ENCODE results near the gene CFTR.

Gene CFTR

DNA sequence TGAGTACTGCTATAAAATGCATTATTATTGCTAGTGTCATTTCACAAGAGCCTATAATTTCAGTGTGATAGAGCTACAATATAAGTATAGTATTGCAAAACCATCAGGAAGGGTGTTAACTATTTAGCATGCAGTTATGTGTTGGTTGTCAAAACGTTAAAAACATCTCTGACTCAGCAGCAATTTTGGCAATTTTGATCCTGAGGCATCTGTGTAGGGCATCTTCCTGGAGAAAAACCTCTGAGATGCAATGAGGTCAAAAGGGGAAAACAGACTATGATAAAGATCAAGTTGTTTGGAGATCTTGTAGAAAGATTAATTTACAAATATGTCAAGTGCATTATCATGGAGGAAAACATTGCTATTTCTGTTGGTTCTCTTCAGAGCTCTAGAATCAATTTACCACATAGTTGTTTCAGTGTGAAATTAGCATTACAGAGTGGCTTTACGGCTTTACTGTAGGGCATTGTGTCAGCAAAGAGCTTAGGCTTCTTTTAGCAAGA lies 5.3 kb downstream of the CFTR start:
- TF ChIP-seq, protein P1, sequence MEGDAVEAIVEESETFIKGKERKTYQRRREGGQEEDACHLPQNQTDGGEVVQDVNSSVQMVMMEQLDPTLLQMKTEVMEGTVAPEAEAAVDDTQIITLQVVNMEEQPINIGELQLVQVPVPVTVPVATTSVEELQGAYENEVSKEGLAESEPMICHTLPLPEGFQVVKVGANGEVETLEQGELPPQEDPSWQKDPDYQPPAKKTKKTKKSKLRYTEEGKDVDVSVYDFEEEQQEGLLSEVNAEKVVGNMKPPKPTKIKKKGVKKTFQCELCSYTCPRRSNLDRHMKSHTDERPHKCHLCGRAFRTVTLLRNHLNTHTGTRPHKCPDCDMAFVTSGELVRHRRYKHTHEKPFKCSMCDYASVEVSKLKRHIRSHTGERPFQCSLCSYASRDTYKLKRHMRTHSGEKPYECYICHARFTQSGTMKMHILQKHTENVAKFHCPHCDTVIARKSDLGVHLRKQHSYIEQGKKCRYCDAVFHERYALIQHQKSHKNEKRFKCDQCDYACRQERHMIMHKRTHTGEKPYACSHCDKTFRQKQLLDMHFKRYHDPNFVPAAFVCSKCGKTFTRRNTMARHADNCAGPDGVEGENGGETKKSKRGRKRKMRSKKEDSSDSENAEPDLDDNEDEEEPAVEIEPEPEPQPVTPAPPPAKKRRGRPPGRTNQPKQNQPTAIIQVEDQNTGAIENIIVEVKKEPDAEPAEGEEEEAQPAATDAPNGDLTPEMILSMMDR (IDR thresholded peaks at IDR 0.05): no peak

DNA sequence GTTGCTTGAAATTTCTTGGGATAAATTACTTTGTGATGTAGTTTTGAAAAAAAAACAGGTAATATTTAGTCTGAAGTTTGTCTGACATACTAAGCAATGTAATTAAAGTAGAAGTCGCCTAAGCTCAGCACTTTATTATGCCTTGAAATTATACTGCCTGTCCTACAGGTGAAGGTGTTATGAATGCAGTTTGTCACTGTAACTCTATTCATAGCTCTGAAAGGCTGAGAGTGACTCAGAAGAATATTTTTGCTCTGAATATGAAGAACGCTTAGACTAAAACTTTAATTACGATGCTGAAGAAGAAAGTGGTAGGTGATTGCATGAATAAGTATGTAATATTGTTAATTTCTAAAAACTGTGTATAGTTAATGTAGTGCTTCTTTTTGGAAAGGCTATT lies 9.2 kb downstream of the CFTR start:
- TF ChIP-seq, protein P1 (IDR thresholded peaks at IDR 0.05): no peak

DNA sequence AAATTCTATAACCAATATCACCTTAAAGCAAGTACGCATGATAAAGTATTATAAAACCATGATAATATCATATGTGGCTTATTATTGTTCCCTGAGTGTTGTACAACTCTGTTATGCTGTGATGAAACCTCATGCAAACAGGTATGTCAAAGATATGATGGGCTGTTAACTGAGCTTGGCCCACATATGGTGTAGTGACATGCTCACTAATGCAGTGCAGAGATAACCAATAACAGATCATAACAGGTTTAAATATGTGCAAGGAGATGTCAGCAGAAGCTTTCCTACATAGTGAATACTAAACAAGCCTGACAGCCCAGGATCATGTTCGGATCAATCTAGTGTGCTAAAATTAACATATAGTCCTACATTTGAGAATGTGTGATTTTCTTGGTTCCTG lies 9.6 kb downstream of the CFTR start:
- TF ChIP-seq, protein P1 (IDR thresholded peaks at IDR 0.05): no peak

DNA sequence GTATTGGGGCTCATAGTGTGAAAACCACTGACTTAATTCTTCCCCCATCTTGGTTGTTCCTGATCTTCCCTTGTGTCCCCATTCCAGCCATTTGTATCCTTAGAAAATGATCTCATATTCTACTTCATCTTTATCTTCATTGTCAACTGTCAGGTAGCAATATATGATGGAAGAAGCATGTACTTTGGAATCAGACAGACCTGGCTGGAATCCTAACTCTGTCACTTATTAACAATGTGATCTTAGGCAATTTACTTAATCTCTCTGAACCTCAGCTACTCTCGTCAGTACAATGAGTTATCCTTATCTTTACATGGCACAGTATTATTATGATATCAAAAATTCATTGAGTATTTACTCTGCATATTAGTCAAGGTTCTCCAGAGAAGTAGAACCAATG lies 10.1 kb downstream of the CFTR start:
- TF ChIP-seq, protein P1 (IDR thresholded peaks at IDR 0.05): no peak

DNA sequence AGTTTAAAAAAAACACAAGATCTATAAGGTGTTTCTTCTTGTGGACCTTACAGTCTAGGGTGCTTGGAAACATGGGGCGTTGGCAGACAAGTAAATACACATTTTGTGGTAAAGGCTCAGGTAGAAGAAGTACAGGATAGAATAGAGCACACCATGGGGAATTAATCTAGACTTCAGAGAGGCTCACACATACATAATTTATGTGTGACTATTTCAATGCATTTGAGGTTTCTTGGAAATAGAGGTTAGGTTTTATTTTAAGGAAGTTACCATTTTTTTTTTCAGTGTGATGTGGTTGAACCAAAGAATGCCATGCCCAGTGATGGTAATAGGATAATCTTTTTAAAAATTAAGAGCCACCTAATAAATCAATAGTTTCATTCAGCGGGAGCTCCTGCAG lies 12.8 kb downstream of the CFTR start:
- TF ChIP-seq, protein P1 (IDR thresholded peaks at IDR 0.05): no peak

DNA sequence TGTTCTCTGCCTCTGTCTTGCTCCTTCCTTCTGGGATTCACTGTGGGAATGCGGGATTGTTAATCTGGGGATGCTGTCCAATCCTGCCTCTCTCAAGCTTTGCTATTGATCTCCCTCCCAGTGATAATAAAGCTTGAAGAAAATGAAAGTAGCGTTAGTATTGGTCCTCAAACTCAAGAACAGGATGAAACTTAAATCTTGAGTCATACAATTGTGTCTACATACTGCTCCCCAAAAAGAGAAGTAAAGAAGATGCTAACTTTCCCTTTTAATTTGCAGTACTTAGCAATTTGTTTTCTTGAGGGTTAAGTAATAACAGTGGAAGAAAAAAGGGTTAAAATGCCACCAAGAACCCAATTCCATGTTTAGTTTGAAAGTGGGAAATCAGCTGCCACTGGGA lies 13.6 kb downstream of the CFTR start:
- TF ChIP-seq, protein P1 (IDR thresholded peaks at IDR 0.05): no peak

DNA sequence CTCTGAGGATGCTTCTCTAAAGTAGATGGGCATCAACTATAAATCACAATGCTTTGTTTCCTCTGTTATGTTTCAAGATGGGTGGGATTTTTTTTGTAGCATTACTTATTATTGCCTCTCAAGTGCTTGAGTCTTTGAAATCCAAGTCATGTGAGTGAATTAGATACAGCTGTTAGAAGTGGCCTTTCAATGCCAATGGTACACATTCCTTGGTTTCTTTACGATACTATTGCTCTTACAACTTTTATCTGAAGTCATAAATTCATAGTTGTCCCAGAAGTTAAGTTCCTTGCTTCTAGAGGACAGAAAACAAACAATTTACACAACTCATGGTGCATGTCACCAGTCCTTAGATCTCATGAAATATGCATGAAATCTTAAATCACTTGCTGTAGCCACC lies 15.5 kb downstream of the CFTR start:
- TF ChIP-seq, protein P1 (IDR thresholded peaks at IDR 0.05): no peak

DNA sequence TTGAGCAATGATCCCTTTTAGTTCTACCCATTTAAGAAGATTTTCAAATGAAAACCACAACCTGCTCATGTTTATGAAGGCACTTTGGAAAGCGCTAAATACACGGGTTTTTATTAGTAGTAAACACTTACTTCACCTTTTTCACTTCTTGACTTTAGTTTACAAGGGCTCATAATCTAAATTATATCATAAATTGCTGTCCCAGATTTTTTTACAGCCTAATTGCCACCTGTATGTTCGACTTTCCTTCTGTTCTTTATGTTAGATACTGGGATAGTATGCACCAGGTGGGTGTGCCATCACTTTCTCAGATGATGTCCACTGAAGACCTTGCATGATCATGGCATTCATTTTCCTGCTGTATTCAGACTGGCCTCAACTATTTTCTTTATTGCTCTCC lies 22.5 kb downstream of the CFTR start:
- TF ChIP-seq, protein P1 (IDR thresholded peaks at IDR 0.05): no peak
